KG1 (cell line): Measurements from ENCODE around the gene KBTBD8.

Source experiments
- DNase-seq: peaks from one replicate; lab custom pipeline; 2025; lab: John Stamatoyannopoulos, UW

The KBTBD8 gene, protein sequence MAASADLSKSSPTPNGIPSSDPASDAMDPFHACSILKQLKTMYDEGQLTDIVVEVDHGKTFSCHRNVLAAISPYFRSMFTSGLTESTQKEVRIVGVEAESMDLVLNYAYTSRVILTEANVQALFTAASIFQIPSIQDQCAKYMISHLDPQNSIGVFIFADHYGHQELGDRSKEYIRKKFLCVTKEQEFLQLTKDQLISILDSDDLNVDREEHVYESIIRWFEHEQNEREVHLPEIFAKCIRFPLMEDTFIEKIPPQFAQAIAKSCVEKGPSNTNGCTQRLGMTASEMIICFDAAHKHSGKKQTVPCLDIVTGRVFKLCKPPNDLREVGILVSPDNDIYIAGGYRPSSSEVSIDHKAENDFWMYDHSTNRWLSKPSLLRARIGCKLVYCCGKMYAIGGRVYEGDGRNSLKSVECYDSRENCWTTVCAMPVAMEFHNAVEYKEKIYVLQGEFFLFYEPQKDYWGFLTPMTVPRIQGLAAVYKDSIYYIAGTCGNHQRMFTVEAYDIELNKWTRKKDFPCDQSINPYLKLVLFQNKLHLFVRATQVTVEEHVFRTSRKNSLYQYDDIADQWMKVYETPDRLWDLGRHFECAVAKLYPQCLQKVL

DNA sequence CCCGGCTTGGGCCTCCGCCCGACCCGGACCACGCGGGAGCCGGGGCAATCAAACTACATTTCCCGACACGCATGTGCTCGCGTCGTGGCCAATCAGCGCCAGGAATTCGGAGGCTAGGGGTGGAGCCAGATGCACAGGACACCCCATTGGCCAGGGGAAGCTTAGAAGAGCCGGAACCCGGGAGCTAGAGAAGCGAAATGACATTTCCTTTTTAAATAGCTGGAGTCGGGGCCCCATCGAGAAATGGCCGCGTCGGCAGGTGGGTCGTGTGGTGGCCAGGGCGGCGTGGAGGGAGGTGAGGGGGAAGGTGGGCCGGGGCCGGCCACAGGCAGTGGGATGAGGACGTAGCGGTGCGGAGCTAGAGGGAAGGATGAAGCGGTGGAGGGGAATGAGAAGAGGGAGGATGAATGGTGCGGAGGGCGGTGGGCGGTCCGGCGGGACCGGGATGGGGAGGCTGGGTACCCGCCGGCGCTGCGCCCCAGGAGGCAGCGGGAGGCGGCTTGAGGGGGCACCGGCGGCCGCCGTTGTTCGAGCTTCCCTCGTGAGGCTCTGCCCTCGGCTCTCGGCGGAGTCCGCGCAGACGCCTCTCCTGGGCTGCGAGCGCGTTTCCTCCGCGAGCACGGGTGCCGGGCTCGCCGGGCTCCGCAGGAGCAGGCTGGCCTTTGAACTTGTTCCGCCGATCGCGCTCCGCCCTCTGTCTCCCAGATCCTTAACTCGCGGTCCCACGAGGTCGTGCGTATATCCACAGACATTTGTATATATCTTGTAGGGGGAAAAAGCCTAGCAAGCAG, at the start of gene KBTBD8:
KBTBD8 (plus strand) TSS at position 195 of the 791 bp plus-strand sequence; CDS start at position 244, 49 bp downstream.
- DNase-seq: peak; percentile 88

DNA sequence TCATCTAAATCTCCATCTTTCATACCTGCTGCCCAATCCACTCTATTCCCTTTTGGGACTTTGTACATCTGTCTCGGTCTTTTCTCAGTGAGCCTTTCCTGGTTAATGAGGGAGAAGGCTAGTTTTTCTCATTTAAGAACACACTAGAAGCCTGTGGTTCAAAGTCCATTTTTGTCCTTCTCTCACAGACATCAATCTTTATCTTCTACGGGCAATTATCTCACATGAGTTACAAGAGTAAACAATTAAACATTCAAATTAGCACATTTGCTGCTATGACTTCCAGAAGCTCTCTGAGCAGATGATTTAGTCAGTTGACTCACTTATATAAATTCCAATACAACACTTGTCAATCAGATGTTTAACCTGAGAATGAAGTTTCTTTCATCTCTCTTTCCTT, 49.3 kb upstream of the KBTBD8 start:
- DNase-seq: no peak

DNA sequence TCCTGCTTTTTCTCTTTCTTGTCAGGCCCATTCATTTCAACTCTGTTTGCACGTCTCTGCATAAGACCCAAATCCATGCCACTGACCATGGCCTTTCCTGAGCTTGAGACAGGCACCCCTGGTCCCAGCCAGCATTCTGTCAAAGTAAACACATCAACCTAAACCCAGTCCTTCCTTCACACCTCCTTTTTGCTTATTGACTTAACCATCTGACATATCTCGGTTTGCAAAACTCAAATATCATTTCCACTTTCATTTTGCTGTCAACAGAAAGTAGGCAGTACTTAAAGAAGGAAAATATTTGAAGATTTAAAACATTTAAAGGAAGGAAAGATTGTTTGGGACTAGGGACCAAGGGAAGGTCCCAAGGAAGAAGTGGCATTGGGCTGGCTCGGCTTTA, 48.2 kb upstream of the KBTBD8 start:
- DNase-seq: no peak

DNA sequence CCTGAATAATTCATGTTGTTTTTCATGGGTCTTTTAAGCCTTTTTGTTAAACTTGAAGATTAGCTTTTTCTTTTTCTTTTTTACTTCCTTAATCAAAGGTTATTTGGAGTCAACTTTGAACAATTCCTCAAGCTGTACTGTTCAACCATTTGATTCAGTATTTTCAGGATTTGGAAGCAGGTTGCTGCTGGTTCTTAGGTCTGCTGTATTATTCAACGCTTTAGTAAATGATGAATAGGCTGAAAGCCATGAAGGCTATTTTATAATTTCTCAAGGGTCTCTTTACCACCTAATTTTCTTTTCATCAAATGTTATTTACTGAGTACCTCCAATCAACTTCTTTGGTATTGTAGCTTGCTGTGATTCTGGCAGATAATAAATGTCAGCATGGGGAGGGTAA, 45.8 kb upstream of the KBTBD8 start:
- no peak for DNase-seq

DNA sequence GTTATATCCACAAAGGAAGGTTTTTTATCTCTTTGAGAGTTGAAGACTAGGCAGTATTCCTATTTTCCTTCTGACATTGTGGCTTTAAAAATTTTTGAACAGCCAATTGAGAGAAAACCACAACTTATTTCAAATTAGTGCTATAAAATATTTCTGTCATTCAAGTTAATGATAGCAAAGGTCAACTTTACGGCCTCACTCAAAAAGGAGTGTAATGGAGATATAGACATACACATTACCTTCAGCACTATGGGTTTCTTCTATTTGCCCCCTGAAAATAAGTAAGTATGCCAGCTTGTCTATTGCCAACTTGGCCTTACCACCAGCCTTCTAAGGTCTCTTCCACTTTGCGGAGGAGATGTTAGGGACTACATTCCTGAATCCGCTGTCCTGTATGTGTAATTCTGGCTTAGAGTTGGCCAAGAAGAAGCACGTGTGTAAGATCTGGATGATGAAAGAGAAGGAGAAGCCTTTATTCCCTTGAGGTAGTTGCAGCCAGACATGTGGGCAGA, 44.1 kb upstream of the KBTBD8 start:
- no peak for DNase-seq

DNA sequence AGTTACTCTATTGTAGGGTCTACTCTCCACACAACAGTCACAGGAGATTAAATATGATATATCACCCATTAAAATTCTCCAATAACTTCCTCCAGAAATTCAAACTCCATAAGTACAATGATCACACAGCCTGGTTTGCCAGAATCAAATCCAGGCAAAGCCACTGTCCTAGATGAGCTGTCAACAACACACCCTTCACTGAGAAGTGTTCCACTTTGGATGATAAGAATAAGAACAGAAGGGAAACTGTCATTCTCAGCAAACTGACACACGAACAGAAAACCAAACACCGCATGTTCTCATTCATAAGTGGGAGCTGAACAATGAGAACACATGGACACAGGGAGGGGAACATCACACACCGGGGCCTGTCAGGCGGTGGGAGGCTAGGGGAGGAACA, 41.4 kb upstream of the KBTBD8 start:
- no peak for DNase-seq

DNA sequence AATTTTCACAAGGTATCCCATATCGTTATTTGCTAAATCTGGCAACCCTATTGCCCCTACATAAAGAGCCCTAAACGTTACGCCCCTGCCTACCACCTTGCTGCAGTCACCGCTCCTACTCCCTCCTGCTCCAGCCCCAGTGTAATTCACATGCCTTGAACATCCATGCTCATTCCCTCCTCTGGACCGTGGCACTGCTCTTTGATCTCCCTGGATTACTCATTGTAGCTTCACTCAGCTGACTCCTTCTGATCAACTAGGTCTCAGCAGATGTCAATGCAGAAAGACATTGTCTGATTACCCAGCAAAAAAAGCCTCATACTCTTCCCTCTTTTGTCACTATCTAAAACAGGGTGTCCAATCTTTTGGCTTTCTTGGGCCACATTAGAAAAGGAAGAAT, 40.7 kb upstream of the KBTBD8 start:
- DNase-seq: no peak

DNA sequence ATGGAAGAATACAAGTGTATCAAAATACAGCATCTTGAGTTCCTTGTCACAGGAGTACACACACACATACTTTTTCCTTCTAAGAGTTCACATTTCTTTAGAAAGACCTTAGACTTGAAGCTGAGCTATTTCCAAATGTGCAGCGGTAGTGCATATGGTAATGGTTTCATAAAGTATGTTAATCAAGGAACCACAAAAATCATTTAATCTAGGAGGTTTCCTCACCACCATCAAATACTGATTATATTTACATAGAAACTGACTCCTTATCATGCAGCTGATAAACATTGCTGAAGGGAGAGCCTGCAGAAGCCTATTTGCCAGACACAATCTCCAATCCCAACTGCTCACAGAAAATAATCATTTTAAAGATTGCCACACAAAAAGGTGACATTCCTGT, 40.0 kb upstream of the KBTBD8 start:
- no peak for DNase-seq

DNA sequence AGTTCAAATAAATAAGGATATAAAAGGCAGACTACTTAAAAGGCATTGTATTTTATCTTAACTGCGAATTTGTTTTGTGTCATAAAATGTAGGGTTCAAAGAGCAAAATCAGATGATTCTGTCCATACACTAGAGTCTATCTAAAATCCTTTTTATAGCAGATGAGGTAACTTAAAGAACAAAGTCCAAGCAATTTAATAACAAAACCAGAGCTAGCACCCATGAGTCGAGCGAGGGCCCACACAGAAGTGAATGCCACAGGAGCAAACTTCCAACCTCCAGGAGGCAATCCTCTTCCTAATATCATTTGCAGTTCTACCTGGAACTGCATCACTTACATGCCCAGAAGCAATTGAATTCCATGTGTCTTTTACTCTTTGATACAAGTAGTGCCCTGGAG, 35.4 kb upstream of the KBTBD8 start:
- no peak for DNase-seq

DNA sequence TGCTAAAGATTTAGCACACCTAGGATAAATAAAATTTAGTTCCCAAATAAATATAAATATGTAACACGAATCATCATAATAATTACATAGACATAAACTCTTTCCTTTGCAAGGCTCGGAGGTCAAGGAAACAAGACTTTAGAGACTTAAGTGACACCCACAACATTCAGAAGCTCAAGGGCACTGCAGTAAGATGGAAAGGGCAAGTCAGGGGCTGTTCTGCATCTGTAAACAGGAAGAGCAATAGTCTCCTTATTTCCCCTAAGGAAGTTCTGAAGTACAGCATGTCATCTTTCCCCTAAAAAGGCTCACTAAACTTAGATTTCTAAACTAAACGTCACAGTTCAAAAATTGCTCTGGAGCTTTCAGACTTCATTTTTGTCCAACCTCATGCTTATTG, 26.9 kb upstream of the KBTBD8 start:
- DNase-seq: no peak

DNA sequence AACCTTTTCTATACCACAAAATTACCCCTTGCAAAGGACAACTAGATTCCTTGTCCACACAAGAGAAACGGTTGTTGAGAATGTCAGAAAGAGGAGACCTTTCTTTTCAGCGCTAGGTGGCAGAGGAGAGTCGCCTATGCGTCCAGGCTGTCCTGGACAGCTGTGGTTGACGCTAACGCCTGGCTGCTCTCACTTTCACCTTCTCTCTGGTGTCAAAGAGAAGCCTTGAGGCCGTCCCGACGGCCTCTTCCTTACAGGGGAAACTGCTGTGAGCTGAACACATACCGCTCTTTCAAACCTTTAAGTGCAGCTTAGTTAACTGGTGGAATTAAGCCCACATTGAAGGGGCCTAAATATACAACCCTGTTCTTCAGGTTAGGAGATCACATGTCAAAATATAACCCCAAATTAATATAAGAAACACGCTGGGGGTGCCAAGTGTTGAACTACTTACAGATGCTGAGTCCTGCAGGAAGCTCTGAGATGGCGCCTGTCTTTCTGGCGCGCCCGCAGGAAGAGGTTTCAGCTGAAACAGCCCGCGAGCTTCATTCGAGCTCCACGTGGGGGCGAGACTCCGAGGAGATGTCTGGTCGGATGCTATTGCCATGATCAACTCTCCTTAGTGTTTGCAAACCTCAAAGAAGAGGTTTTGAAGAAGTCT, 26.1 kb upstream of the KBTBD8 start:
- DNase-seq: peak; percentile 74

DNA sequence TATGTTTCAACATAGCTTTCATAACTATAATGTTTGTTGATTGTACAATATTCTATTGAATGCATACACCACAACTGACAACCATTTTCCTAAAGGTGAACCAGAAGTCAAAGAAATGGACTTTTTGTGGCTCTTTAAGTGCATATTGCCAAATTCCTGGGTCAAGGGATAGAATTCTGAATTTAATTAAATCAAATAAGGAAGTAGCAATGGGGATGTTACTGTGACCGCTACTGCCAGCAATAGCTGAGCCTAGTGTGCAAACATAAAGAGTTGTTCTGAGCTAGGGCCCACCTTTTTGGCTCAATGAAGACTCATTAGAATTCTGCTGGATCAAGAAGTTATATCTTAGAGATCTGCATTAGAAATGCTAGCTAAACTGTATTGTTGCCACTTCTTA, 17.3 kb upstream of the KBTBD8 start:
- no peak for DNase-seq

DNA sequence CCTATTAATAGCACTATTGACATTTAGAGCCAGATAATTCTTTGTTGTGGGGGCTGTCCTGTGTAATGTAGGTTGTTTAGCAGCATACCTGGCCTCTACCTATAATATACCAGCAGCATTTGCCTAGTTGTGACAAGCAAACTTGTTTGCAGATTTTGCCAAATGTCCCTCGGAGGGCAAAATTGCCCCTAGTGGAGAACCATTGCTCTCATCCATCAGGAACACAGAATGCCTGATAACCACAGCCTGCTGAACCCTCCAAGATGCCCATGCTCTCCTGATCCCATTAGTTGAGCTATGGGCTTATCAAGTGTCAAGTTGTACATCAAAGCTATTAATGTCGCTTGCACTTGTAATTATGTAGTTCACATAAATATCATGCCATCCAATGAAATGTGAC, 15.0 kb upstream of the KBTBD8 start:
- DNase-seq: no peak

DNA sequence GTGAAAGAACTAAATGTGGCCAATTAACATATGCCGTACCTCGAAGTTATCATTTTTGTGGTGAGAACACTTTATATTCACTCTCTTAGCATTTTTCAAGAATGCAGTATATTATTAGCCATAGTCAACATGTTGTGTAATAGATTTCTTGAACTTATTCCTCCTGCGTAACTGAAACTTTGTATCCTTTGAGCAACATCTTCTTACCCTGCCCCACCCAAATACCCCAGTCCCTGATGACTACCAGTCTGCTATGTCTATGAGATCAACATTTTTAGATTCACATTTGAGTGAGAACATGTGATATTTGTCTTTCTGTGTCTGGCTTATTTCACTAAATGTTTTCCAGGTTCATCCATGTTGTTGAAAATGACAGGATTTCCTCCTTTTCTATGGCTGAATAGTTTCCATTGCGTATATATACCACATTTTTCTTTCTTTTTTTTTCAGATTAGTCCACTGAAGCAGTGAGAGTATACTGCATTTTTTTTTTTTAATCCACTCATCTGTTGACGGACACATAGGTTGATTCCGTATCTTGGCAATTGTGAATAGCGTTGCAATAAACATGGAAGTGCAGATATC, 12.7 kb upstream of the KBTBD8 start:
- no peak for DNase-seq

DNA sequence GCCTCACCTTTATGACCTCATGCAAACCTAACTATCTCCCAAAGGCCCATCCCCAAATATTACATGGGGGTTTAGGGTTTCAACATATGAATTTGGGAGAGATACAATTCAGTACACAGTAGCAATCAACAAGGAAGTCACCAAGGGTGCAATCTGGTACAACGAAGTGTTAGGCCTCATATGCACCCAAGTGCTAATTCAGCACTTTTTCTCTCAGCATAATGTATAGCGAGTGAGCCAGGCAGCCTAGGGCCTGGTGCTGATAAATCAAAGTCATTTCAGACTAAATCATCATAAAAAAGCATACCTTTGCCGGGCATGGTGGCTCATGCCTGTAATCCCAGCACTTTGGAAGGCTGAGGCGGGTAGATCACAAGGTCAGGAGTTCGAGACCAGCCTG, 11.7 kb upstream of the KBTBD8 start:
- DNase-seq: no peak

DNA sequence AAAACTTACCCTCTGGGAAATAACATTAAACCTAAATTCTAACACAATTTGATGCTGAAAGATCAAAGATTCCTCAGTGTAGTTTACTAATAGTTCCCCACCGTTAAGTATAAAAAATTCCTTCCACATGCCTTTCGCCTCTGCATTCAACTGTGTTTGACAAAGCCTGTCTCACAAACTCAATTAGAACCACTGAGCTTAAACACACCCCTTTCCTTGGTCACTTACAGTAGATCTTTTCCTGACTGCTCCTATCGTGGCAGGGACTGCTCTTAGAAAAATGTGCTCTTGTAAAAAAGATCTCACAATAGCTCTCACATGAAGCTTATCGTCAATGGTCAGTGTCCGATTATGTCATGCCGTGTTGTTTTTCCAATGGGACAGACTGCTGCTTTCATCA, 8.9 kb upstream of the KBTBD8 start:
- DNase-seq: no peak

DNA sequence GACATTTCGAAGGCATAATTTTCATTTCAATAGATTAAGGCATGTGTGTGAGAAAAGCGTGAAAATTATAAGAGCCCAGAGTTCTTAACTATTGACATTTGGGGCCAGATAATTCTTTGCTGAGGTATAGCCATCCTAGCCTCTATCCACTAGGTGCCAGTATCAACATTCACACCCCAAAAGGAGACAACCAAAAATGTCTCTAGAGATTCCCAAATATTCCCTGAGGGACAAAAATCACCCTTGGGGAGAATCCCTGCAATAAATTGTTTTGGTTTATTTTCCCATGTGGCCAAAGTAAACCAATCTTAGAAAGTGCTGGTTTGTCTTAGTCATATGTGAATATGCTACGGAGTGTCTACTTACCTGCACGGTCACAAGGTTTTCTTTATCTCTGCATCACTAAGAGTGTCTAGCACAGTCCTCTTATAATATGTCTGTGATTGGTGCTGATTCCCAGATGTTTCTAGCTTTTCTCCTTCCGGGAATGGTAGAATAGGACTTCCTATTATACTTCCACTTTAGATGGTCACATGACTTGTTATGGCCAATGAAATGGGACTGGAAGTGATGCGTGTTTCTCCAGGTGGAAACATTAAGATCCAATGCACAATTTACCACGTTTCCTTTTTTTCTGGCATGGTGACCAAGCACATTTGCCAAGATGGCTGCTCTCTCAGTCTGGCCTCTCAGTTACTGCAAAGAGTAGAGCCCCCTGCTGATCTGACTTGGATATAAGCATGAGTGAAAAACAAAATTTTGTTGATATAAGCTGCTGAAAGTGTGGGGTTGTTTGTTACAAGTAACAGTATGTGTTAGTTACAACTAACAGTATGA, 8.0 kb upstream of the KBTBD8 start:
- DNase-seq: no peak

DNA sequence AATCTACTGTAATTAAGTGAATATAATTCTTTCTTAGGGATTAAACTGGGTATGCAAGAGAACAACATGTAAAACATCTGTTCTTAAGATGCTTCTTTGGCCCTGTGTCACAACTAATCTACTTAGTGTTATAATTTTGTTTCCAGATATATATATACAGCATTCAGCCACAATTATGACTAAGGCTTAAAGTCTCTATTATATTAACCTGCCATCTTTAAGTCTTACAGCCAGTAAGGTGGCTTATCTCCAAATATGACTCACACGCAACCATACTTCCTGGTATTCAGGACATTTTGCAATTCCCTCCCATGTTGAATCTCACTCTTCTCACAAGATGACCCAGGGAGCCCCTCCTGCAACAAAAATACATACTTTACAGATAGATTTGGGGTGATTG, 6.6 kb upstream of the KBTBD8 start:
- DNase-seq: no peak

DNA sequence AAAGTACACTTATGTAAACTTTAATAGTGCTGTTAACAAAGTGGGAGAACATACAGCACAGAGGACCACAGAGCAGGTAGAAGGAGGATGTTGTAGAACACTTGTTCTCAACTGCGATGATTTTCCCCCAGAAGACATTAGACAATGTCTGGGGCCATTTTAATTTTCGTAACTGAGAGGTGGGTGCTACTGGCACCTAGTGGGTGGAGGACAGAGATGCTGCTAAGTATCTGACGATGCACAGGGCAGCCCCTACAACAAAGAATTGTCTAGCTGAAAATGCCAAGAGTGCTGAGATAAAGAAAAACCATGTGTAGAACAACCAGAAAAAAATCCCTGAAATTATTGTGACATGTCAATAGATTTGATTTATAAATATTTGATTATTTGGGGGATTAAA, 5.0 kb upstream of the KBTBD8 start:
- no peak for DNase-seq

DNA sequence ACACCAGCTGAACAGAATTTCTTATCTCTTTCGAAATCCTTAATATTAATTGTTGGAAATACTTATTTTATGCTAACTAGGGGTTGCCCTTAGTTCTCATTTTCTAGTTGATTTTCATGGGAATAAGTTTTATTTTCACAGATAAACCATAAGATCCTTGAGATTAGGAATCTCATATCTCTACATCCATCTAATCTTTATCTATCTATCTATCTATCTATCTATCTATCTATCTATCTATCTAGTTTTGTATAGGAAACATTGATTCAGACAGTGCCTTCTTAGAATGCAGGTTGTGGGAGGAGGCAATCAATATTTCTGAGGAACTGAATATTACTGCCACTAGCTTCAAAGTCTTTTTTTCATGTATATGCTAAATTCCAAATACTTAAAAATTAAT, 3.5 kb upstream of the KBTBD8 start:
- no peak for DNase-seq

DNA sequence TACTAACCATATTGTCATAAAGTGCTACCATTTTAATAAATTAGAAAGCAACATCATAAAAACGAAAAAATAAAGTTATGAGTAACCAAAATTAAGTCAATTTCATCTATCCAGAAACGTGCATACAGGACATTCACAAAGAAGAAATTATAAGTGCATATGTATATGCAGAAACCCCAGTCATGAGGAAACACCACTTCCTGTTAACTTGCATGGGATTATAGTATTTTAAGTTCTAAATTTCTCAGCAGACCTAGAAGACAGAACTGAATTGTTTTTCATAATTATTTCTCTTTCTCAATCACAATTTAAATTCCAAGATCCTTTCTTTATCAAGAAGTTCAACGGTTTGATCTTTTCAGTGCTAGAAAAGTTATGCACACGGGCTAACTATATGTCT, 1.4 kb upstream of the KBTBD8 start:
- DNase-seq: no peak
